Measurements from ENCODE around the gene SHMT2.

Gene SHMT2

DNA sequence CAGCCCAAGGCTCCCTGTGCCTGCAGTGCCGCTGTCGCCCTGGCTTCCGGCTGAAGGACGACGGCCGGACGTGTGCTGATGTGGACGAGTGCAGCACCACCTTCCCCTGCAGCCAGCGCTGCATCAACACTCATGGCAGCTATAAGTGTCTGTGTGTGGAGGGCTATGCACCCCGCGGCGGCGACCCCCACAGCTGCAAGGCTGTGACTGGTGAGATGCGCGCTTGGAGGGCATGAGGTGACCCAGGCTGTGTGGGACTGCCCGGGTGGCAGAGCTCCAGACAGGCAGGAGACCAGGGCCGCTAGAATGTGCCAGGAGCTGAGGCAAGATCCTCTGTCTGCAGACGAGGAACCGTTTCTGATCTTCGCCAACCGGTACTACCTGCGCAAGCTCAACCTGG, 32.6 kb upstream of the SHMT2 start:
- in situ Hi-C loops (cut with HindIII; ENCODE audit: low sequenced_read_pairs): no loop called here

DNA sequence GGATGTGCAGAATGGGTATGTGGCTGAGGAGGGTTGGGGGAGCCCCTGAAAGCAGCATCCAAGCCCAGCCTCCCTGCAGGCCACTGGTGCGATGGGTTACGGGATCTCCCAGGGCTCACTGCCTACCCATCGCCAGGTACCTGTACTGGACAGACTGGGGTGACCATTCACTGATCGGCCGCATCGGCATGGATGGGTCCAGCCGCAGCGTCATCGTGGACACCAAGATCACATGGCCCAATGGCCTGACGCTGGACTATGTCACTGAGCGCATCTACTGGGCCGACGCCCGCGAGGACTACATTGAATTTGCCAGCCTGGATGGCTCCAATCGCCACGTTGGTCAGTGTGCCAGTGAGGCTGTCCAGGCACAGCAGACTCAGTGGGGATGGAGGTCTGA, 31.2 kb upstream of the SHMT2 start:
- in situ Hi-C loops (cut with HindIII; ENCODE audit: low sequenced_read_pairs): no loop called here

DNA sequence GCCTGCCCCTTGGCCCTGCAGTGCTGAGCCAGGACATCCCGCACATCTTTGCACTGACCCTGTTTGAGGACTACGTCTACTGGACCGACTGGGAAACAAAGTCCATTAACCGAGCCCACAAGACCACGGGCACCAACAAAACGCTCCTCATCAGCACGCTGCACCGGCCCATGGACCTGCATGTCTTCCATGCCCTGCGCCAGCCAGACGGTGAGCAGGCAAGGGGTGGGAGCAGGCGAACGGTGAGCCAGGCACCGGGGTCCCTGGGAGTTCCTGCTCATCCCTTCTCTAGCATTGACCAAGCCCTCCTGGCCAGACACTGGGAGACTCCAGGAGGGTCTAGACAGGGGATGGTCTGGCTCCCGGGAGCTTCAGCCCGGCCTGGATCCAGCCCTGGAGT, 30.3 kb upstream of the SHMT2 start:
- in situ Hi-C loops (cut with HindIII; ENCODE audit: low sequenced_read_pairs): no loop called here

DNA sequence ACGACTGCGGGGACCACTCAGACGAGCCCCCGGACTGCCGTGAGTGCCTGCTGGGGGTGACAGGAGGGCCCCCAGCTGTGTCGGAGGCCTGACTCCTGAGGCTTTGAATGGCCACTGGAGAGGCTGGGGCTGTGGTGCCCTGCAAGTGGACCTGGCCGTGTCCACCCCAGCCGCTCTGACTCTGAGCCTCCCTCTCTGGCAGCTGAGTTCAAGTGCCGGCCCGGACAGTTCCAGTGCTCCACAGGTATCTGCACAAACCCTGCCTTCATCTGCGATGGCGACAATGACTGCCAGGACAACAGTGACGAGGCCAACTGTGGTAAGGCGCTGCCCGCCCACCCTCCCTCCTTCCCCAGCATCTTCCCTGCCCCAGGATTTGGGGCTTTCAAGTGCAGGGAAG, 29.0 kb upstream of the SHMT2 start:
- in situ Hi-C loops (cut with HindIII; ENCODE audit: low sequenced_read_pairs): no loop called here

DNA sequence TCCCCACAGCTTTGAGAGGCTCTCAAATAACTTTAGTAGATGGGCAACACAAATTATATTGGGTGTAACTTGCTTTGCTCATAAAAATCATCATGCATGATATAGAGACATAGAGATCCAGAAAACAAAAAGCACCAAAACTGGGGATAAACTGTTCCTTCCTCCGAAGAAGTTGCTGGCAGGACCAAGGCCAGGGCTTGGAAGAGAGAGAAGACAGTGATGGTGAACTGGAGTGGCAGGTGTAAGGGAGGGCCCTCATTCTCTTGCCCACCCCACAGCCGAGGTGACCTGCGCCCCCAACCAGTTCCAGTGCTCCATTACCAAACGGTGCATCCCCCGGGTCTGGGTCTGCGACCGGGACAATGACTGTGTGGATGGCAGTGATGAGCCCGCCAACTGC, 28.3 kb upstream of the SHMT2 start:
- in situ Hi-C loops (cut with HindIII; ENCODE audit: low sequenced_read_pairs): no loop called here

DNA sequence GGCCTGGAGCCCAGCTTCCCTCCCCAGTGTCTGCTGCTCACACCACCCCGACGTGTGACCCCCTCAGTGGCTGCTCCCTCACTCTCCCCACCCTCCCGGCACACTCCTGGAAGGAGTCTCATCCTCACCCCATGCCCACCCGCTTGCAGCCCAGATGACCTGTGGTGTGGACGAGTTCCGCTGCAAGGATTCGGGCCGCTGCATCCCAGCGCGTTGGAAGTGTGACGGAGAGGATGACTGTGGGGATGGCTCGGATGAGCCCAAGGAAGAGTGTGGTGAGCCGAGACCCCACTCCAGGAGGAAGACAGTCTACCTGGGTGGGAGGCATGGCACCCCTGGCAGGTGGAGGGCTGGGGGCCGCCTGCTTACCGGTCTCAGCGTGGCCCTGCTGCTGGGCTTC, 27.9 kb upstream of the SHMT2 start:
- in situ Hi-C loops (cut with HindIII; ENCODE audit: low sequenced_read_pairs): no loop called here

DNA sequence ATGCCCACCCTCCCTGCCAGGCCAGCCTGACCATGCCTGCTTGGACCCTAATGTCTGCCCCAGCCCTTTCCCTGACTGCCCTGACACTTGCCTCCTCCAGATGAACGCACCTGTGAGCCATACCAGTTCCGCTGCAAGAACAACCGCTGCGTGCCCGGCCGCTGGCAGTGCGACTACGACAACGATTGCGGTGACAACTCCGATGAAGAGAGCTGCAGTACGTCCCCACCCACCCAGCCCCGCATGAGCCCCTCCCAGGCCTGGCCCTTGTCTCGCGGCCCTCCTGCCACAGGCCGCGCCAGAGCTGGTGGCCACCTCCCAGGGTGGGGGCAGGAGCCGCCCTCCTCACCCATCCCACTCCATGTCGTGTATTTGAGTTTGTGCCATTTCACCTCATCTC, 27.2 kb upstream of the SHMT2 start:
- in situ Hi-C loops (cut with HindIII; ENCODE audit: low sequenced_read_pairs): no loop called here

DNA sequence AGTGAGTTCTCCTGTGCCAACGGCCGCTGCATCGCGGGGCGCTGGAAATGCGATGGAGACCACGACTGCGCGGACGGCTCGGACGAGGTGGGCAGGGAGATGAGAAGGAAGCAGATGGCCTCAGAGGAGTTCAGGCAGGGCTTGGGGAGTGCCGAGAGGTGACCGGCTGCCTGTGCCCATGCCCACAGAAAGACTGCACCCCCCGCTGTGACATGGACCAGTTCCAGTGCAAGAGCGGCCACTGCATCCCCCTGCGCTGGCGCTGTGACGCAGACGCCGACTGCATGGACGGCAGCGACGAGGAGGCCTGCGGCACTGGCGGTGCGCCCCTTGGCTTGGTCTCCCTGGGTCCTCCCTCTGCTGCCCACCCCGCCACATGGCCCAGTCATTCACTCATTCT, 26.3 kb upstream of the SHMT2 start:
- in situ Hi-C loops (cut with HindIII; ENCODE audit: low sequenced_read_pairs): no loop called here

DNA sequence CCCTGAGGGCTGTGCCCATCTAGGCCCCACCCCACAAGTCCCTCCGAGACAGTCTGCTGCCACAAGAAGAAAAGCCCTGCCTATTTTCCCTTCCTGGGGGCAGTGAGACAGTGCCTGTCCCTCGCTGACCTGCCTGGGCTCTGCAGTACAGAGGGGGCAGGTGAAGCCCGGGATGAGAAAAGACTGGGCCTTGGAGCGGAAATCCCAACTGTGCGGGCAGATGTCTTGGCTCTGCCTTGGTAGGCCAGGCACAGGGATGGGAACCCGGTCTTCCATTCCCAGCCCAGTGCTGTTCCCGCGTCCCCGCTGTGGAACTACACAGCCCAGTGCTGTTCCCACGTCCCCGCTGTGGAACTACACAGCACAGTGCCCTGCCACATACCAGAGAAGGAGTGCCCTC, 25.7 kb upstream of the SHMT2 start:
- in situ Hi-C loops (cut with HindIII; ENCODE audit: low sequenced_read_pairs): no loop called here

DNA sequence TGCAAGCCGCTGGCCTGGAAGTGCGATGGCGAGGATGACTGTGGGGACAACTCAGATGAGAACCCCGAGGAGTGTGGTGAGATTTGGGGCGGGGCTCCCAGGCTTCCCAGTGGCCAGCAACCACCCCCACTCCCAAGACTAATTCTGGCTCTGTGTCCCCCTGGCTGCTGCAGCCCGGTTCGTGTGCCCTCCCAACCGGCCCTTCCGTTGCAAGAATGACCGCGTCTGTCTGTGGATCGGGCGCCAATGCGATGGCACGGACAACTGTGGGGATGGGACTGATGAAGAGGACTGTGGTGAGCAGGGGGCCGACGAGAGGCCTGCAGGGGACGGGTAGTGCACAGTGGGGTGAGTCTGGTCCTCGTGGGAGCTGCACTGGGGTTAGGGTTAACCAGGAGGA, 25.1 kb upstream of the SHMT2 start:
- in situ Hi-C loops (cut with HindIII; ENCODE audit: low sequenced_read_pairs): no loop called here

DNA sequence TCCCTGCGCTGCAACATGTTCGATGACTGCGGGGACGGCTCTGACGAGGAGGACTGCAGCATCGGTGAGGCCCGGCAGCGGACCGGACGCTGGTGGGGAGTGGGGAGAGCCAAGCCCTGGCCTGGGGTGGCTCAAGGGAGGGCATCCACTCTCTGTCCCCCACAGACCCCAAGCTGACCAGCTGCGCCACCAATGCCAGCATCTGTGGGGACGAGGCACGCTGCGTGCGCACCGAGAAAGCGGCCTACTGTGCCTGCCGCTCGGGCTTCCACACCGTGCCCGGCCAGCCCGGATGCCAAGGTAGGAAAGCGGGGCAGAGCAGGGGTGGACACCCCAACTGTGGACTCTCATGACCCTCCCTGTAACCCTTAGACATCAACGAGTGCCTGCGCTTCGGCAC, 24.3 kb upstream of the SHMT2 start:
- in situ Hi-C loops (cut with HindIII; ENCODE audit: low sequenced_read_pairs): no loop called here

DNA sequence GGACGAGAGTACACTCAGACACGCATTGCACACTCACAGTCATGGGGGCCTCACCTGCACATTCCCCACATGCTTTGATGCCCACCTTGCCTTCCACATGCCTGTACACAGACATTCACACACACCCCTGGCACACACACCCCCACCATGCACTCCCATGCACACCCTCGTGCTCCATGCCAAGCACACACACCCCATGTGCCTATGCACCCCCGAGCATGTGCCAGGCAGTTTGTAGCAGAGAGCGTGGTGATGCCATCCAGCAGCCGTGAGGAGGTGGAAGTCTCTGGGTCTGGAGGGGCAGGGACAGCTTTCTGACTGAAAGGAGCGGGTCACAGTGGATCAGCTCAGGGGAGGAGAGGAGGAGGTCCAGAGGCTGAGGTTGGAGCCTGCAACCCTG, 23.6 kb upstream of the SHMT2 start:
- in situ Hi-C loops (cut with HindIII; ENCODE audit: low sequenced_read_pairs): no loop called here

DNA sequence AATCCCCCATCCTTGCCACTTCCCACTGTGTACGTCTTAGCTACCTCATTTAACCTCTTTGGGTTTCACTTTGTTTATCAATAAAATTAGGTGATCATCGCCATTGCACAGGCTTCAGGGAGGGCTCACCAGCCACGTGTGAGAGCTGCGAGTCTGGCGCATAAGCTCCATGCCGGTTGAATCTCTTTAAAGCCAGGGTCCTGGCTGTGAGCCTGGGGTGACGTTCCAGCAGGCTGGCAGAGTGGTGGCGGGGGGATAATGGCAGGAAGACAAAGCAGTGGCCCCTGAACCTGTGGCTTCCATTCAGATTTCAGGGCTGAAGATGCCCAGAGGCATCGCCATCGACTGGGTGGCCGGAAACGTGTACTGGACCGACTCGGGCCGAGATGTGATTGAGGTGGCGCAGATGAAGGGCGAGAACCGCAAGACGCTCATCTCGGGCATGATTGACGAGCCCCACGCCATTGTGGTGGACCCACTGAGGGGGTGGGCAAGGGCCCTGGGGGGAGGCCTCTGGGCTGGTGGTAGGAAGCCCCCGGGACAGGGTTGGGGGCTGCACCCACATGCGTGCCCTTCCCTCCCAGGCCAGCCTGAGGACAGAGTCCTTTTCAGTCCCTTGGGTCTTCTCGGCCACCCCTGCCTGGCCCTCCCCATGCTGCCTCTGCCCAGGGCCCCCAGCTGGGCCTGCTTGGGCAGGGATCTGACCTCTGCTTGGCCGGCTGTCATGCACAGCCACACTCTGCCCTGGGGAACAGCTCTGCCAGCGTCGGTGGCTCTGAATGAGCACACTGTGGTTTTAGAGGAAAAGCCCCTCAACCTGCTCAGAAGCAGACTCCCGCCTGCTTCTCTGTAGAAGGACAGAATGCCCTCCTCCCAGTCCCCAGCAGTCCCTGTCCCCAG, 21.5 kb upstream of the SHMT2 start:
- in situ Hi-C loops (cut with HindIII; ENCODE audit: low sequenced_read_pairs): no loop called here

DNA sequence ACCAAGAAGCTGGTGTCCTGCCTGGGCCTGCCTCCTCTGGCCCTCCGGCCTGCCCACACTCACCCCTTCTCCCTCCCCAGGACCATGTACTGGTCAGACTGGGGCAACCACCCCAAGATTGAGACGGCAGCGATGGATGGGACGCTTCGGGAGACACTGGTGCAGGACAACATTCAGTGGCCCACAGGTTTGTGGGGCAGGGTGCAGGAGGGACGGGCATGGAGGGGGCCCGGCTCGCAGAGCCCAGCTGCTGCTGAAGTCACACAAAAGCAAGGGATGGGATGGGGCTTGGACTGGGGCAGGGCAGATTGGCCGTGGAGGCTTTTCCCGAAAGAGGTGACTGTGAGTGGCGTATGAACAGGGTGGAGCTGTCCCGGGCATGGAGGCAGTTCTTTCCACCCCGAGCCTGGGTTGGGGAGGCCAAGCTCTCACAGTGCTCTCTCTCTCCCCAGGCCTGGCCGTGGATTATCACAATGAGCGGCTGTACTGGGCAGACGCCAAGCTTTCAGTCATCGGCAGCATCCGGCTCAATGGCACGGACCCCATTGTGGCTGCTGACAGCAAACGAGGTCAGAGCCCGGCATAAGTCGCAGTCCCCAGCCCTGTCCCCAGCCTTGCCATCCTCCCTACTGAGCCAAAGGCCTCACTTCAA, 20.8 kb upstream of the SHMT2 start:
- in situ Hi-C loops (cut with HindIII; ENCODE audit: low sequenced_read_pairs): no loop called here

DNA sequence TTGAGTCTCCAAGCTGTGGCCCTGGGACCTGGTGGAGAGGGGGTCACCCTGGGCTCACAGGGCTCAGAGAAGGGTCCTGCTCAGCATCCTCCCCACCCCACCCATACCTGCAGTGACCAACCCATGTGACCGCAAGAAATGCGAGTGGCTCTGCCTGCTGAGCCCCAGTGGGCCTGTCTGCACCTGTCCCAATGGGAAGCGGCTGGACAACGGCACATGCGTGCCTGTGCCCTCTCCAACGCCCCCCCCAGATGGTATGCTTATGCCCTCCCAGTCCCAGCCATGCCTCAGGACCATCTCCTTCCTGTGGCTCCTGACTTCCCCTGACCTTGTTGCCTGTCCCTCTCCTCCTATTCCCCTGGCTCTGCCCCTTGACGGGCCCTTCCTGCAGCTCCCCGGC, 19.6 kb upstream of the SHMT2 start:
- in situ Hi-C loops (cut with HindIII; ENCODE audit: low sequenced_read_pairs): no loop called here

DNA sequence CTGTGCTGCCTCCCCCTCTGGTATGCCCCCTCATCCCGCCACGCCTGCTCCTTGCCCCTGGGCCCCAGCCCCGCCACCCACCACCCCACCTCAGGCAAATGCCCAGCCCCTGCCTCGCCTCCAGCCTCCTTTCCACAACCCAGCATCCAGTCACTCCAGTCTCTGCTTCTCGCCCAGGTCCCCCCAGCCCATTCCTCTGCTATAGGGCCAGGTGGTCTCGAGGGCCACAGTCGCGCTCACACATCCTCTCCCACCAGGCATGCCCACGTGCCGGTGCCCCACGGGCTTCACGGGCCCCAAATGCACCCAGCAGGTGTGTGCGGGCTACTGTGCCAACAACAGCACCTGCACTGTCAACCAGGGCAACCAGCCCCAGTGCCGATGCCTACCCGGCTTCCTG, 19.1 kb upstream of the SHMT2 start:
- in situ Hi-C loops (cut with HindIII; ENCODE audit: low sequenced_read_pairs): no loop called here

DNA sequence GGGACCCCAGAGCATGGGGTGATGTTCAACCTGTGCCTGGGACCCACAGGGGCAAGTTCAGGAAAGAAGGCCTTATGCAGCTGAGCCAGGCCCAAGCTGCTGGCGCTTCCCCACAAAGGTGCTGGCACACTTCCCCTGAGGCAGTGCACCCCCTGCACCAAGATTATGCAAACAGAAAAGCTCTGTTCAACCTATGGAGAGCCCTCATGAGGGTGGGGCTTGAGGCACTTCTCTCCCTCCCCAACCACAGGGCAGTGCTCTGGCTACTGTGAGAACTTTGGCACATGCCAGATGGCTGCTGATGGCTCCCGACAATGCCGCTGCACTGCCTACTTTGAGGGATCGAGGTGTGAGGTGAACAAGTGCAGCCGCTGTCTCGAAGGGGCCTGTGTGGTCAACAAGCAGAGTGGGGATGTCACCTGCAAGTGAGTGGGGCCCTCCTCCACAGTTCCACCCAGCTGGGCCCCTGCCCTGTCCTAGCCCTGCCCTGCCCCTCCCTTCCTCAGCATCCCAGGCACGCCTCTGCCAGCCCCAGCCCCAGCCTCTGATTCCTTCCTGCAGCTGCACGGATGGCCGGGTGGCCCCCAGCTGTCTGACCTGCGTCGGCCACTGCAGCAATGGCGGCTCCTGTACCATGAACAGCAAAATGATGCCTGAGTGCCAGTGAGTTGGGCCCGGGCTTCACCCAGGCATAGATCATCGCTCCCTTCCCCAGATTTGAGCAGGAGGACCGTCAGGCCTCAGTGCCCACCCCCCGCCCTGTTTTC, 18.4 kb upstream of the SHMT2 start:
- in situ Hi-C loops (cut with HindIII; ENCODE audit: low sequenced_read_pairs): no loop called here

DNA sequence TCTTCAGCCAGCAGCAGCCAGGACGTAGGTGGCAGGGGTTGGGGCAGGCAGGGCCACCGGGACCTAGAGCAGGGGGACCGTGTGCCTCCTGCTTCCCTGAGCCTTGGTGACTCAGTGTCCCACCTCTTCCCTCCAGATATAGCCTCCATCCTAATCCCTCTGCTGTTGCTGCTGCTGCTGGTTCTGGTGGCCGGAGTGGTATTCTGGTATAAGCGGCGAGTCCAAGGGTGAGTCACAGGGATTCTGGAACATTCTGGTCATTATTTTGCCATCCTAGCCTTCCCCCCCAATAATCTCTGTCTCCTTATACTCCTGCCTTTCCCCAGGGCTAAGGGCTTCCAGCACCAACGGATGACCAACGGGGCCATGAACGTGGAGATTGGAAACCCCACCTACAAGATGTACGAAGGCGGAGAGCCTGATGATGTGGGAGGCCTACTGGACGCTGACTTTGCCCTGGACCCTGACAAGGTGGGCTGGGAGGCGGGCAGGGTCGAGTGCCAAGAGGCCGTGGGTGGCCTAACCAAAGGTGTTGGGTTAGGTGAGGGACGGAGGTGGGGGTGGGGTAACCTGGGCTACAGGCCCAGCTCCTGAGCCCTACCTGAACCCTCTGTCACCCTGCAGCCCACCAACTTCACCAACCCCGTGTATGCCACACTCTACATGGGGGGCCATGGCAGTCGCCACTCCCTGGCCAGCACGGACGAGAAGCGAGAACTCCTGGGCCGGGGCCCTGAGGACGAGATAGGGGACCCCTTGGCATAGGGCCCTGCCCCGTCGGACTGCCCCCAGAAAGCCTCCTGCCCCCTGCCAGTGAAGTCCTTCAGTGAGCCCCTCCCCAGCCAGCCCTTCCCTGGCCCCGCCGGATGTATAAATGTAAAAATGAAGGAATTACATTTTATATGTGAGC, 17.5 kb upstream of the SHMT2 start:
- in situ Hi-C loops (cut with HindIII; ENCODE audit: low sequenced_read_pairs): no loop called here

DNA sequence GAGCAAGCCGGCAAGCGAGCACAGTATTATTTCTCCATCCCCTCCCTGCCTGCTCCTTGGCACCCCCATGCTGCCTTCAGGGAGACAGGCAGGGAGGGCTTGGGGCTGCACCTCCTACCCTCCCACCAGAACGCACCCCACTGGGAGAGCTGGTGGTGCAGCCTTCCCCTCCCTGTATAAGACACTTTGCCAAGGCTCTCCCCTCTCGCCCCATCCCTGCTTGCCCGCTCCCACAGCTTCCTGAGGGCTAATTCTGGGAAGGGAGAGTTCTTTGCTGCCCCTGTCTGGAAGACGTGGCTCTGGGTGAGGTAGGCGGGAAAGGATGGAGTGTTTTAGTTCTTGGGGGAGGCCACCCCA, 16.8 kb upstream of the SHMT2 start:
- in situ Hi-C loops (cut with HindIII; ENCODE audit: low sequenced_read_pairs): no loop called here

DNA sequence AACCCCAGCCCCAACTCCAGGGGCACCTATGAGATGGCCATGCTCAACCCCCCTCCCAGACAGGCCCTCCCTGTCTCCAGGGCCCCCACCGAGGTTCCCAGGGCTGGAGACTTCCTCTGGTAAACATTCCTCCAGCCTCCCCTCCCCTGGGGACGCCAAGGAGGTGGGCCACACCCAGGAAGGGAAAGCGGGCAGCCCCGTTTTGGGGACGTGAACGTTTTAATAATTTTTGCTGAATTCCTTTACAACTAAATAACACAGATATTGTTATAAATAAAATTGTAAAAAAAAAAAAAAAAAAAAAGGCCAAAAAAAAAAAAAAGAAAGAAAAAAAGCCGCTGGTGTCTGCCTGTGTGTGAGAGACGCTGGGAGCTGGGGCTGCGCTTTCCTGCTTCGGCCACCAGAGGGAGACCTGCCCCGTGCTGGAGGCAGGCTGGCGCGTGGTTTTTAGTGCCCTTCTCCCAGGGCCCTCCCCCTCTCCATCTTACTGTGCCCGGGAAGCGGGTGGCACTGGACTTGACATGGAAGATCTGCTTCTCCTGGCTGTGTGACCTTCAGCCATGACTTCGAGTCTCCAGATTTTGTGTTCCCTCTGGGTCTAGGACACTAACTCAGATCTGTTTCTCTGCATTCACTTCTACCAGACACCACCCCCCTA, 16.3 kb upstream of the SHMT2 start:
- in situ Hi-C loops (cut with HindIII; ENCODE audit: low sequenced_read_pairs): no loop called here

All from DLD1 (cell line).